Fibroblast of peridontal ligament (primary cell): ENCODE results near the gene ERCC3.
A peak's percentile ranks its signal among the peaks of the same experiment; 100 is the strongest.
"Not testable (repeated sequence)": the region's sequence is repeated elsewhere in the genome, so short reads cannot be mapped to it uniquely, and the experiment has no call there.

ENCODE experiments used
- DNase-seq: peaks from one replicate; pipeline ENCODE4 v3.0.0-alpha.2; 2010; ENCODE audit errors: extremely low read depth

ERCC3 gene

DNA sequence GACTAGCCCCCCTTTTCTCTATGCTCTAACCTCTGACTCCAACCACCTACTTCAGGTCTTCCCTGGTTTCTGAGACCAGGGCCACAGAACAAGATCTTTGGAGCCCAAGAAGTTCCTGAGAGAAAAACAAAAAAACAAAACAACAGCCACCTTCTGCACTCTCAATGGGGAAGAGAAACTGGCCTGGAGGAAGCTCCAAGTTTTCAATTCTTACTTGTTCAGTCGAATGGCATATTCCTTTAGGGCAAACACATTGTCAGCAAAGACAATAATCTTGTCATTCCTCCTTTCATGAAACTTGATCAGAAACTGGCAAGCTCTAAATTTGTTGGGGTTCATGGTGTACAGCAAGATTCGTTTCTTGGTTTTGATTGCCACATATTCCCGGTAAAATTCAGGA, 15.0 kb downstream of the ERCC3 start:
- DNase-seq, result no peak

DNA sequence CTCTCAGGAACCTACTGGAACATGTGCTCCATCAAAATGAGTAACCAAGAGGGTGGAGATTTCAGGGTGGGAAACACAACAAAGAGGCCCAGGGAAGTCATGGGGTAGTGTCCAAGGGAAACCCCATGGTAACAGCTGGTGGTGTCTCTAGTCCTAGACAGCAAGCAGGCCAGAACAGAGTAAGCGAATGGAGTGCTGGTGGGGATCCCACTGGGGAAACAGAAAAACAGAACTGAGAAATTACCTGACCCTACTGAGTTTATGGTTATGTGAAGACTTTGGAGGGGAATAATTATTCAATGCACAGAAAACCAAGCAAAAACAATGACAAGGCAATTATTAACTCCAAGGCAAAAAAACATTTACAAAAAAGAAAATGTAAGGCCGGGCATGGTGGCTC, 16.9 kb downstream of the ERCC3 start:
- DNase-seq, result no peak

DNA sequence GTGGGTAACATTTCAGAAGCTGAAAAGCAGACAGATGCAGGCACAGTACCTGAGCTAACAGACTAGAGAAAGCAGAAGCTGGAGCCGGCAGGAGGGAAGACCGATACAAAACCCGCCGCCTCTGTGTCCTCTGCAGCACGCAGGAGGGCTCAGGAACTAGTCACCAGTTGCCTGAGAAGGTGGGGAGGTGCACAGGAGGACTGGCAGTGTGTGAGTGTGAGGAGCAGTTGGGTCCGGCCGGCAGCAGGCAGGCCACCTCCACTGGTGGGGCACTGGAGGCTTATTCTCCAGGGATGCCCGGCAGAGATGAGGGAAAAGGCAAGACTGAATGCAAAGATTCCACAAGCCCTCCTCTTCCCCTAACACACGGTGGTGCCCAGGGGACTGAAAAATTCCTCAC, 18.2 kb downstream of the ERCC3 start:
- DNase-seq, result no peak

DNA sequence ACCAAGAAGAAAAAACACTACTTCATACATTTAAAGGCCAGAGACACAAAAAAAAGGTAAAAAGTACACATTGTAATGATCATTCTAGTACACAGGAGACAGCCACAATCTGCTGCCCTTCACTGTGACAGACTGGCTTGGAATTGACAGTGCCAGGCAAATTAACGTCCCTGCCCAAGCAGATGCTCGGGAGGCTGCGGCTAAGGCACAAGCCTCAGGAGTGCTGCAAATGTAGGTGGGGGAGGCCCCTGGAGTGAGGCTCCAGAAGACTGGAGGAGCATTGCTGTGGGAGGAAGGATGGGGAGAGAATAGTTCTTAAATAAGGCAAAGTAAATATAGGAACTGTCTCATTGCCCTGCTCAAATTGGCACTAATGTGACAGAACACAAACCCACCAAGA, 18.6 kb downstream of the ERCC3 start:
- no peak for DNase-seq

DNA sequence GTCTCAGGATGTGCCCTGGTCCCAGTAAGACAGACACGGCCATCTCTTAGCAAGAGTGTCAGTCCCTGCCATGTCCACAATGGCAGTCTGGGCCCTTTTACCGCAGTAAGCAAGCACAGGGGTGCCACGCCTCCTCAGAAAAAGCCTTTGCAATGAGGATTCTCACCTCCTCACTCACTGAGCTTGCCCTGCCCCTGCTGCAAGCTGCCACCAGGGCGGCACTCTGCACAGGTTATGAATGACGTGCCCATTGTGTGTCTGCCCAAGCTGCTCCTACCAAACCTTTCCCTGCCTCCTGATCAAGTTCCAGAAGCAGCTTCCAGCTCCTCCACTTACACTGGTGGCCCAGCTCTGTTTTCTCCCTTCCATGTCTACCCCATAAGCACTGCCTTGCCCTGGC, 23.3 kb downstream of the ERCC3 start:
- DNase-seq, result no peak

DNA sequence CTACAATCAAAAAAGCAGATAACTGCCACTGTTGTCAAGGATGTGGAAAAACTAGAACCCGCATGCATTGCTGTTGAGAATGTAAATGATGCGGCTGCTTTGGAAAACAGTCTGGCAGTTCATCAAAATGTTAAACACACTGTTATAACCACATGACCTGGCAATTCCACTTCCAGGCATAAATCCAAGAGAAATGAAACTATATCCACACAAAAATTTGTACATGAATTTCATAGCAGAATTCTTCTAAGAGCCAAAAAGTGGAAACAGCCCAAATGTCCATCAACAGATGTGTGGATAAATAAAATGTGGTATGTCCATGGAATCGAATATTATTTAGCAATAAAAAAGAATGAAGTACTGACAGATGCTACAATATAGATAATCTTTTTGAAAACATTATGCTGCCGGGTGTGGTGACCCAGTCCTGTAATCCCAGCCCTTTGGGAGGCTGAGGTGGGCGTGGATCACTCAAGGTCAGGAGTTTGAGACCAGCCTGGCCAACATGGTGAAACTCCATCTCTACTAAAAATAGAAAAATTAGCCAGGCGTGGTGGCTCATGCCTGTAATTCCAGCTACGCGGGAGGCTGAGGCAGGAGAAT, 32.0 kb downstream of the ERCC3 start:
- DNase-seq, result peak; percentile 90

DNA sequence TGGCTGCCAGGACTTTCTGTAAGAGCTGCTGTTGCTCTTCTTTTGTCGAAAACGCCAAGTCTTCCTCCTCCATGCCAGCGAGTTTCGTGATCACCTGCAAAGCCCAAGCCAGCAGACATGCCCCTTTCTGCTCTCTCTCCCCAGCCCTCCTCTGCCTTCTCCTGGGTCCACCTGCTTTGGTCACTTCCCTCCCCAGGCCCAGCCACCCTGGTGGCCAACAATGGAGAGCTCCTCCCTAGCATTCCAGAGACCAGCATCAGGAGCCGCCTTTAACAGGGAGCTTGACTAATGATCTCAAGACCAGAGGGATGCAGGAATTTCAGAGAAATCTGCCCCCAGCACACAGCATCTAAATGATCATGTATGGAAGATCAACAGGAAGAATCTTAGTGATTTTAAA, 34.6 kb downstream of the ERCC3 start:
- DNase-seq, result no peak

DNA sequence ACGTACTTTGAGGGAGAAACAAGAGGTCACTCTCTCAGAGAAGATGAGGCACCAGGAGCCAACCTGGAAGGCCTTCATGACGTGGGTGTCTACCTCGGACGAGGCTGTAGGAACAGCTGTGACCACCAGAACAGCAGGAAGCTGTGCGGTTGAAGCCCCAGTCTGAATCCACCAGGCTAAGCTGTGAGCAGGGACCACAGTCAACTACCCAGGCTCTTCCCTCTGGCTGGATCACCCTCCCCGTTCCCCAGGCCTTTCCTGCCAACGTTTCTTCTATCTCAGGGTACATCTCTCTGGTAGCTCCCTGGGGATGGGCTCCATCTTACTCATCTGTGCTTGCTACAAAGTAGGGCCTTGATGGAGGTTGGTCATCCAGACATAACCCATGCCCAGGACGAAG, 37.1 kb downstream of the ERCC3 start:
- DNase-seq, result no peak

DNA sequence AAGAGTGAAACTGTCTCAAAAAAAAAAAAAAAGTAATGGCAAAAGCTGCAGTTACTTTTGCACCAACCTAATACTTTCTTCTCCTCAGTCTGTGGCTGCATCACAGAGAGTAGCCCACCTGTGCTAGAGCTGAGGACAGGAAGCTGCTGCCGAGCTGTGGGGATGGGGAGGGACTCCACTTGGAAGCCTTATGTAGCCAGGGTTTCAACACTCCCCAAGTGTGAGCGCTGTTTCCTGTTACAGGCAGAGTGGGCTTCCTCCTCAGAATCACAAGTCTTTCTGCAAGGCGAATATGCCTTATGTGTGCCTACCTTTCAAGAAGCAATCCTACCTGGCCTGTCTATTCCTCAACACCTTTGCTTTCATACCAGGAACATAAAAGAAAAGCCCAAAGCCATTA, 37.6 kb downstream of the ERCC3 start:
- no peak for DNase-seq

DNA sequence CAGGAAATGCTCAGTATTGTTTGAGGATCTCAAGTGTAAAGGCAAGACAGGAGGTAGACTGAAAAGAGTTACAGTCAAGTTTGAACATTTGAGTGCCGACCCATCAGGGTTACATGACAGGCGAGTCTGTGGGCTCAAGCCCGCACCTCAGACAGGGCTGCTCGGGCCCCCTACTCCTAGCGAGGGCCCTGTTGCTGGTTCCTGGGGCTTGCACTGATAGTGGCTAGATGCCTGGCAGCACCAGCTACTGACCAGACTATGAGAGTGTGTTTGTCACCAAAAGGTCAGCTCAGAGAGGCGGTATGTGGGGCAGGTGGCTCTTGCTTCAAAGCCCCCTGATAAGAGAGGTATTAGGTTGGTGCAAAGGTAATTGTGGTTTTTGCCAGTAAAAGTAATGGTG, 38.2 kb downstream of the ERCC3 start:
- no peak for DNase-seq

DNA sequence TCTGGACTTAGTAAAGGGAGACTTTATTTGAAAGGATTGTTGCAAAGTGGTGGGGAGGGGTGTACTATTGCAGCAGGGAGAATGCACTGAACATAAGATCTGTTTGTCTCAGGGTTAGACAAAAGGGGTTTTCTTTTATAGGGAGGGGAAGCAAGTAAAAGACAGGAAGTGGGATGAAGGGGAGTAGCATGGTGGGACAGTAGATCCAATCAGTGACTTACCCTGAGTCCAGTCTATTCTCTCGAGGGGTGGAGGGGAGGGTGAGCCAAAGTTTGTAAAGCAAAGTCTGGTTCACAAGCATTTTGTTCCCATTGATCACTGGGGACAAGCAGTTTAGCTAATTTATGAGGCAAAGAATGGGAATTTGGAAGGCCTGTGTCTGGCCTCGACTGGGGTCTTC, 38.8 kb downstream of the ERCC3 start:
- no peak for DNase-seq

DNA sequence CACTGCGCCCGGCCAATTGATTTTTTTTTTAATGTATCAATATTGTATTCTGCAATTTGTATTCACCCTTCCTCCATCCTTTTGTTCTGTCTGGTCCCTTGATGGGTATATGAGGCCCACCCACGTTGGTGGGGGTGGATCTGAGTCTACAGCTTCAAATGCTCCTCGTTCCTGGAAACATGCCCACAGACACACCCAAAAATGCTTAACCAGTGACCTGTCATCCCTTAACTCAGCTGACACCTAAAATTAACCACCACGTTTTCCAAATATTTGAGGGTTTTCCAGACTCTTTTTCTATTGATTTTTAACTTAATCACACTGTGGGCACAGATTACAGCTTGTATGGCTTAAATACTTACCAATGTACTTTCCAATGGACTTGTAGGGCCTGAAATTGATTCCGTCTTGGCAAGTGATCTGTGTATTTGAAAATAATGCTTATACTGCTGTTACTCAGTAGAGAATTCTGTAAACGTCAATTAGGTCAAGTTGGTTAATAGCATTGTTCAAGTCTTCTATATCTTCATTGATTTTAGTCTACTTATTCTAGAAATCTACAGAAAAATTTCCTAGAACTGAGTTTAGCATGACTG, 39.5 kb downstream of the ERCC3 start:
- DNase-seq, result peak; percentile 6

DNA sequence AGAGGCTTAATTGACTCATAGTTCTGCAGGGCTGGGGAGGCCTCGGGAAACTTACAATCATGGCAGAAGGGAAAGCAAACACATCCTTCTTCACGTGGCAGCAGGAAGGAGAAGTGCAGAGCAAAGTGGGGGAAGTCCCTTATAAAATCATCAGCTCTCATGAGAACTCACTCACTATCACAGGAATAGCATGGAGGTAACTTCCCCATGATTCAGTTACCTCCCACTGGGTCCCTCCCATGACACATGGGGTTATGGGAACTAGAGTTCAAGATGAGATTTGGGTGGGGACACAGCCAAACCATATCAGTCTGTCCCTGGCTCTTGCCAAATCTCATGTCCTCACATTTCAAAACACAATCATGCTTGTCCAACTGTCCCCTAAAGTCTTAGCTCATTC, 52.8 kb downstream of the ERCC3 start:
- not testable (repeated sequence) for DNase-seq

DNA sequence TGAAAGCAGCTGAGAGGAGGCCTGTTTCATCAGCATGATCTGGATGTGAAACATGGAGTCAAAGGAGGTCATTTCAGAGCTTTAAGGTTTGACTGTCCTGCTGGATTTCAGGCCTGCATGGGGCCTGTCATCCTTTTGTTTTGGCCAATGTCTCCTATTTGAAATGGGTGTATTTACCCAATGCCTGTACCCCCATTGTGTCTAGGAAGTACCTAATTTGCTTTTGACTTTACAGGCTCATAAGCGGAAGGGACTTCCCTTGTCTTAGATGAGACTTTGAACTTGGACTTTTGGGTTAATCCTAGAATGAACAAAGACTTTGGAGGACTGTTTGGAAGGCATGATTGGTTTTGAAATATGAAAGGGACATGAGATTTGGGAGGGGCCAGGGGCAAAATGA, 54.5 kb downstream of the ERCC3 start:
- no peak for DNase-seq

DNA sequence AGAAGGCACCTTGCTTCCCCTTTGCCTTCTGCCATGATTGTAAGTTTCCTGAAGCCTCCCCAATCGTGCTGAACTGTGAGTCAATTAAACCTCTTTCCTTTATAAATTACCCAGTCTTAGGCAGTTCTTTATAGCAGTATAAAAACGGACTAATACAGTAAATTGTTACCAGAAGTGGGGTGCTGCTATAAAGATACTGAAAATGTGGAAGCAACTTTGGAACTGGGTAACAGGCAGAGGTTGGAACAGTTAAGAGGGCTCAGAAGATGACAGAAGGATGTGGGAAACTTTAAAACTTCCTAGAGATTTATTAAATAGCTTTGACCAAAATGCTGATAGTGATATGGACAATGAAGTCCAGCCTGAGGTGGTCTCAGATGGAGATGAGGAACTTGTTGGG, 56.2 kb downstream of the ERCC3 start:
- not testable (repeated sequence) for DNase-seq

DNA sequence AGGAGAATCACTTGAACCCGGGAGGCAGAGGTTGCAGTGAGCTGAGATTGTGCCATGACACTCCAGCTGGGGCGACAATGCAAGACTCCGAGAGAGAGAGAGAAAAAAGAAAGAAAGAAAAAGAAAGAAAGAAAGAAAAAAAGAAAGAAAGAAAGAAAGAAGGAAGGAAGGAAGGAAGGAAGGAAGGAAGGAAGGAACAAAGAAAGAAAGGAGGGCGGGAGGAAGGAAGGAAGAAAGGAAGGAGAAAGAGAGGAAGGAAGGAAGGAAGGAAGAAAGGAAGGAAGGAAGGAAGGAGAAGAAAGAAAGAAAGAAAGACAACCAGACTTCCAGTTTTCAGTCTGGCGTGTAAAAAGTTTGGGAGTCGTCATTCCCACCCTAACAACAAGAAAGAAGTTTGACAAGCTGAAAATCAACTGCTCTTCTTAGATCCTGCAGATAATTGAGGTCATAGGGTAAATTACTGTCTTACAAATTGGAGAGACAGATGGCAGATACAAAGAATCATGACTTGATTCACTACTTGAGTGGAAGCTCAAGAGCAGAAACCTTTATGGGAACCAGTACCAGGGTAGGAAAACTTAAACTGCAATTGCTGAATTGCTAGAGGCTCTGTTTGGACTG, 58.8 kb downstream of the ERCC3 start:
- DNase-seq, result no peak

DNA sequence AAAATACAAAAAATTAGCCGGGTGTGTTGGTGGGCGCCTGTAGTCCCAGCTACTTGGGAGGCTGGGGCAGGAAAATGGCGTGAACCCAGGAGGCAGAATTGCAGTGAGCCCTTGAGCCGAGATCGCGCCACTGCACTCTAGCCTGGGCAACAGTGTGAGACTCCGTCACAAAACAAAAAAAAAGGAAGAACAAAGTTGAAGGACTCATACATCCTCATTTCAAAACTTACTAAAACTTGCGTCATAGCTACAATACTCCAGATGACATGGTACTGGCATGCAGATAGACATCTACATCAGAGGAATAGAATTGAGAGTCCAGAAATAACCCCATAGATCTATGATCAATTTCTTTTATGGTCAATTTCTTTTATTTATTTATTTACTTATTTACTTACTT, 60.2 kb downstream of the ERCC3 start:
- no peak for DNase-seq

DNA sequence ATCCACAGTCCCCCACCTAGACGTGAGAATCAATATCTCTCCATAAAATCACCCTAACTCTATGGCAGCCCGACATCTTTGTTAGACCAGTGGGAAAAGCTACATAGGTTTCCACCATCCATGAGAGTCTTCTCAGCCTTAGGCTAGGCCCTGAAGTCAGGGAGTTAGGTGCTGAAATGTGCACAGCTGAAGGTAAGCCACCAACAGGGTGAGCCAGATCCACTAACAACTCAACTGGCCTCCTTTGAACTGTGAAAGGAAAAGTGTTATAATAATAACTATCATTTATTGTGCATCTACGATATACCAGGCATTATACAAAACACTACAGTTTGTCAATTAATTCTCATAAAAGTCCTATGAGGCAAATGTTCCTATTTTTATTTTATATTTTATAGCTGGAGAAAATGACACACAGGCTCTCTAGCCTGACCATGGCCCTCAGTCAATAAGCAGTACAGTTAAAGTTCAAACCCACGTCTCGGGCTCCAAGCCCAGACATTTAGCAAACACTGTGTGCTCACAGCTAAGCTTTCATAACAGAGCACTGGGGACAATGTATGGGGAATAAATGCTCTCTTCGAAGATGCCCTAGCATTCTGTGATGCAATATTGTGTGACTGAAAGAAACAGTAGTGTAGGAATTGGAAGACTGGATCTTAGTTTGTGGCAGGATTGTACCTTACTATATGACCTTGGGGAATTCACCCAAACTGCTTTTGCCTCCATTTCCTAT, 62.6 kb downstream of the ERCC3 start:
- peak; percentile 41 for DNase-seq

DNA sequence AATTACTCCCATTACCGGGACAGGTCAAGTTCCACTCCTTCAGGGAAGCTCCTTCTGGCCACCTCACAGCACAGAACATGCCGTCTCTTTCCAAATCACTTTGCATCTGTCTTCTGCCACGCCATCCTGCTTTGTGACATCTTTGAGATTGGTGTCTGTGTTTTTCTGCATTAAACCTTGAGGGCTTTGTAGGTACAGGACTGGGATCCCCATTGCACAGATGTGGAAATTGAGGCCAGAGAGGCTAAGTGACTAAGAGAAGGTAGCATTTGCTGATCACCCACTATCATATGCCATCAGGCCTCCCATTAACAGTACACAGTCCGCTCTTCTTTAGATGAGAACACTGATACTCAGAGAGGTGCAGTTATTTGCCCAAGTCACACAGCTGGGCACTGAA, 64.4 kb downstream of the ERCC3 start:
- no peak for DNase-seq

DNA sequence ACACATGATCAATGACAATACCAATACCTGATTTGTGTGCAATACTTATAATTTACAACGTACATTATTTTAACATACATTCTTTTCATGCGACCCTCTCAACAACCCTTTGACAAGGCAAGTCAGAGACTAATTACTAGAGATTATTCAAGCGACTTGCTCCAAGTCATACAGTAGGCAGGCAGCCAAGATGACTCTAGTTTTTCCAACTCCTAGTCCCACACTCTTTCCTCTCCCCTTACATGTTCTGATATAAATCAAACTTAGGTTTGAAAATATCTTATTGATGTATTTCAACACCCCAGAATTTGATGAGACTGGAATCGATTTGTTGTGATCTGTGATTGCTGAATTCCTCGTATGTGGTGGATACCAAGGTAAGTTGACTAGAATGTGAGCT, 65.8 kb downstream of the ERCC3 start:
- peak; percentile 8 for DNase-seq

DNA sequence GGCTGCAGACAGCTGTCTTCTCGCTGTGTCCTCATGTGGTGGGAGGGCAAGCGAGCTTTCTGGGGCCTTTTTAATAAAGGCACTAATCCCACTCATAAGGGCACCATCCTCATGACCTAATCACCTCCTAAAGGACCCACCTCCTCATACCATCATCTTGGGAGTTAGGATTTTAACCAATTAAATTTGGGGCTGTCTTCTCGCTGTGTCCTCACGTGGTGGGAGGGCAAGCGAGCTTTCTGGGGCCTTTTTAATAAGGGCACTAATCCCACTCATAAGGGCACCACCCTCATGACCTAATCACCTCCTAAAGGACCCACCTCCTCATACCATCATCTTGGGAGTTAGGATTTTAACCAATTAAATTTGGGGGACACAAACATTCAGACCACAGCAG, 66.7 kb downstream of the ERCC3 start:
- not testable (repeated sequence) for DNase-seq

DNA sequence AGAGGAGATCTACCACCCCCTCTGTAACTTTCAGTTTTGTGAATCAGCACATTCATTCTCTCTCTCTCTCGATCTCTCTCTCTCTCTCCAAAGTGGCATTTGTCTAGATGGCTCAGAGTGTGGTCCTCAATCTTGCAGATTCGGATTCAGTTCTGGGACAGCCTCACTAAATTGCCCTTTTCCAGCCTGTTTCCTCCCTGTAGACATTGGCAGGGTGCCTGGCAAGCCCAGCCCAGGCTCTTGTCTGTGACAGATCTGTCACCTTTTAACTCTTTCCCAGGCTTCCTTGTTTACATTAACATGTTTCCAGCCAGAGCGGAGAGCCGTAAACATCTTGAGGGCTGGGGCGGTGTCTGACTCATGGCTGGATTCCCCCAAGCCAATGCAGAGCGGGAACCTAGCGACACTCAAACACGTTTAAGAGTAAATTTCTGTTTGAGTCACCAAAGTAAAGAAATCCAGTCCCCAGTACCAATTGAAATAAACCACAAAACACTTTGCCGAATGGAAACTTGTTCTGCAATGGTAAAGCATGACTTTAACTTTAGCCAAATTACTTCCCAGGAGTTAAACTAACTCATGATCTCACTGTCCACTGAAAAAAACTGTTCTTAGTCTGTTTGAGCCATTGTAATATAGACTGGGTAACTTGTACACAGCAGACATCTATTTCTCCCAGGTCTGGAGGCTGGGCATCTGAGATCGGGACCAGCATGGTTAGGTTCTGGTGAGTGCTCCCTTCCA, 67.3 kb downstream of the ERCC3 start:
- peak; percentile 77 for DNase-seq
